GM23338 (cell line): Measurements from ENCODE around the gene ARHGAP27.

Source experiments
- CREB1 ChIP-seq: fragments of 250-450 bp; sonication (Bioruptor Pico); IDR thresholded peaks from 2 replicates; pipeline ENCODE4 v1.5.0; 2020; ENCODE audit warnings: low read depth, mild to moderate bottlenecking, moderate library complexity
- ETS1 ChIP-seq: IDR thresholded peaks from 2 replicates; pipeline ENCODE4 v1.6.1; 2016; ENCODE audit warnings: antibody characterized with exemption
- EZH2 ChIP-seq: fragments of 200-600 bp; sonication (generic); IDR thresholded peaks from one replicate; pipeline ENCODE4 v1.8.0; 2017; ENCODE audit warnings: antibody characterized with exemption, mild to moderate bottlenecking, low read depth; ENCODE audit not compliant: unreplicated experiment
- POLR2AphosphoS5 ChIP-seq: IDR thresholded peaks from 2 replicates; pipeline ENCODE4 v1.6.1; 2016; ENCODE audit warnings: antibody characterized with exemption, low read depth
- ZNF331 ChIP-seq: fragments of 250-450 bp; sonication (Bioruptor Pico); IDR thresholded peaks from 2 replicates; pipeline ENCODE4 v1.5.0; 2020; ENCODE audit warnings: low read depth, mild to moderate bottlenecking, moderate library complexity
- TF ChIP-seq, protein P1 (sequence below), 2 experiments: fragments of 200-600 bp in 1 of 2; sonication (generic) in 1 of 2; conservative IDR thresholded peaks; 2 replicates each; pipeline versions ENCODE4 v1.5.1 to v1.6.1; 2016 to 2017; ENCODE audit warnings: antibody characterized with exemption in 2 of 2, low read depth in 2 of 2, mild to moderate bottlenecking in 2 of 2, moderate library complexity in 1 of 2
- TF ChIP-seq, protein P2 (sequence below): IDR thresholded peaks from one replicate; pipeline ENCODE4 v1.6.1; 2018; ENCODE audit warnings: antibody characterized with exemption; ENCODE audit not compliant: unreplicated experiment

GRCh38 chr17:45435481-45435880 is 2.8 kb upstream of the ARHGAP27 start:
- TF ChIP-seq, protein P1, sequence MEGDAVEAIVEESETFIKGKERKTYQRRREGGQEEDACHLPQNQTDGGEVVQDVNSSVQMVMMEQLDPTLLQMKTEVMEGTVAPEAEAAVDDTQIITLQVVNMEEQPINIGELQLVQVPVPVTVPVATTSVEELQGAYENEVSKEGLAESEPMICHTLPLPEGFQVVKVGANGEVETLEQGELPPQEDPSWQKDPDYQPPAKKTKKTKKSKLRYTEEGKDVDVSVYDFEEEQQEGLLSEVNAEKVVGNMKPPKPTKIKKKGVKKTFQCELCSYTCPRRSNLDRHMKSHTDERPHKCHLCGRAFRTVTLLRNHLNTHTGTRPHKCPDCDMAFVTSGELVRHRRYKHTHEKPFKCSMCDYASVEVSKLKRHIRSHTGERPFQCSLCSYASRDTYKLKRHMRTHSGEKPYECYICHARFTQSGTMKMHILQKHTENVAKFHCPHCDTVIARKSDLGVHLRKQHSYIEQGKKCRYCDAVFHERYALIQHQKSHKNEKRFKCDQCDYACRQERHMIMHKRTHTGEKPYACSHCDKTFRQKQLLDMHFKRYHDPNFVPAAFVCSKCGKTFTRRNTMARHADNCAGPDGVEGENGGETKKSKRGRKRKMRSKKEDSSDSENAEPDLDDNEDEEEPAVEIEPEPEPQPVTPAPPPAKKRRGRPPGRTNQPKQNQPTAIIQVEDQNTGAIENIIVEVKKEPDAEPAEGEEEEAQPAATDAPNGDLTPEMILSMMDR (conservative IDR thresholded peaks at IDR 0.05; ENCODE audit: low read depth in 2 of 2), result no peak
- no peak for TF ChIP-seq EZH2
- TF ChIP-seq POLR2AphosphoS5, result no peak
- TF ChIP-seq CREB1 (CRISPR knock-in tag), result no peak
- TF ChIP-seq ZNF331 (CRISPR knock-in tag), result no peak
- TF ChIP-seq ETS1, result no peak
- TF ChIP-seq, protein P2, sequence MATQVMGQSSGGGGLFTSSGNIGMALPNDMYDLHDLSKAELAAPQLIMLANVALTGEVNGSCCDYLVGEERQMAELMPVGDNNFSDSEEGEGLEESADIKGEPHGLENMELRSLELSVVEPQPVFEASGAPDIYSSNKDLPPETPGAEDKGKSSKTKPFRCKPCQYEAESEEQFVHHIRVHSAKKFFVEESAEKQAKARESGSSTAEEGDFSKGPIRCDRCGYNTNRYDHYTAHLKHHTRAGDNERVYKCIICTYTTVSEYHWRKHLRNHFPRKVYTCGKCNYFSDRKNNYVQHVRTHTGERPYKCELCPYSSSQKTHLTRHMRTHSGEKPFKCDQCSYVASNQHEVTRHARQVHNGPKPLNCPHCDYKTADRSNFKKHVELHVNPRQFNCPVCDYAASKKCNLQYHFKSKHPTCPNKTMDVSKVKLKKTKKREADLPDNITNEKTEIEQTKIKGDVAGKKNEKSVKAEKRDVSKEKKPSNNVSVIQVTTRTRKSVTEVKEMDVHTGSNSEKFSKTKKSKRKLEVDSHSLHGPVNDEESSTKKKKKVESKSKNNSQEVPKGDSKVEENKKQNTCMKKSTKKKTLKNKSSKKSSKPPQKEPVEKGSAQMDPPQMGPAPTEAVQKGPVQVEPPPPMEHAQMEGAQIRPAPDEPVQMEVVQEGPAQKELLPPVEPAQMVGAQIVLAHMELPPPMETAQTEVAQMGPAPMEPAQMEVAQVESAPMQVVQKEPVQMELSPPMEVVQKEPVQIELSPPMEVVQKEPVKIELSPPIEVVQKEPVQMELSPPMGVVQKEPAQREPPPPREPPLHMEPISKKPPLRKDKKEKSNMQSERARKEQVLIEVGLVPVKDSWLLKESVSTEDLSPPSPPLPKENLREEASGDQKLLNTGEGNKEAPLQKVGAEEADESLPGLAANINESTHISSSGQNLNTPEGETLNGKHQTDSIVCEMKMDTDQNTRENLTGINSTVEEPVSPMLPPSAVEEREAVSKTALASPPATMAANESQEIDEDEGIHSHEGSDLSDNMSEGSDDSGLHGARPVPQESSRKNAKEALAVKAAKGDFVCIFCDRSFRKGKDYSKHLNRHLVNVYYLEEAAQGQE, result no peak
